ENCODE data around the gene TNFRSF12A.

The TNFRSF12A gene

DNA sequence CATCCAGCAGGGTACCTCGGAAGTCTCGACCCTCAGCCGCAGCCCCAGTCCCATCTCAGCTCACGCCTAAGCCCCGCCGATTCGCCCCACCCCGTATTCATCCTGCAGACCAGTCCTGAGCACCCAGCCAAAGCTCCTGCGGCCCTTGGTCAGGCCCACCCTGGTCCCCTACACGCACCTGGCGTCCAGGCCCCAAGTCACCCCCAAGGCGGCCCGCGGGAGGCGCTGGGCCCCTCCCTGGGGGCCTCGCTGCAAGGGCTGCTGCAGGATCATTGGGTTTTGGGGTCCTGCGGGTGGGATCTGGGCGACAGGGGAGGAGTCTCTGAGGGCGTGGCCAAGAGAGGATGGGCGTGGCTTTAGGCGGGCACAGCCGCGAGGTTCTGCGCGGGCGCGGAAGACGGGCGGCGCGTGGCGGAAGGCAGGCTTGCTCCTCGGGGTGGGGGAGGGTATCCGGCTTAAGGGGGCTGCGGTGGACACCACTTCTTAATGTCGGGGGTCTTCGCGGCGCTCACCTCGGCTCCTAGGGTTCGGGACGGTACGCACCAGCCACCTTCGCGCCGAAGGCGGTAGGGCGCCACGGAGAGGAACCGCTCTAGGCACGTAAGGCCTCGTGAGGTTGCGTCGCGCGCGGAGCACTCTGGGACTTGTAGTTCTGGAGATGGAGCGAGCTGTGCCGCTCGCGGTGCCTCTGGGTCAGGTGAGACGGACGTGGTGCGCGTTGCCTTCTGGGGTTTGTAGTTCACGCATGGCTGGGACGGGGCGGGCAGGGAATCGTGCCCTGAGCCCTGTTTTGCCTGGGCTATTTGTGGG, 3.7 kb downstream of the TNFRSF12A start, which contains the start of the genes HCFC1R1 and THOC6:
Gene HCFC1R1, minus strand, starts transcription at position 274 of the 810 bp plus-strand sequence. Its CDS starts 1 bp downstream, at position 273.
Gene THOC6, plus strand, starts transcription at position 367 of the 810 bp plus-strand sequence. Its CDS starts 292 bp downstream, at position 659.
- TF ChIP-seq CTCF (conservative IDR thresholded peaks at IDR 0.05; ENCODE audit: control insufficient read depth, insufficient read depth, low read depth, low read length), result no peak
- peak within 1 kb of the TSS; percentile 74 for H3K4me3 ChIP-seq (ENCODE audit: control insufficient read depth, low read depth, low read length)
- peak; percentile 98 for DNase-seq (ENCODE audit: low read depth)

GRCh38 chr16:3025032-3026002, 5.1 kb downstream of the TNFRSF12A start:
- no peak for TF ChIP-seq CTCF (conservative IDR thresholded peaks at IDR 0.05; ENCODE audit: control insufficient read depth, insufficient read depth, low read depth, low read length)
- DNase-seq (ENCODE audit: low read depth), result no peak
- no peak overlapping the region for H3K4me3 ChIP-seq (ENCODE audit: control insufficient read depth, low read depth, low read length)

DNA sequence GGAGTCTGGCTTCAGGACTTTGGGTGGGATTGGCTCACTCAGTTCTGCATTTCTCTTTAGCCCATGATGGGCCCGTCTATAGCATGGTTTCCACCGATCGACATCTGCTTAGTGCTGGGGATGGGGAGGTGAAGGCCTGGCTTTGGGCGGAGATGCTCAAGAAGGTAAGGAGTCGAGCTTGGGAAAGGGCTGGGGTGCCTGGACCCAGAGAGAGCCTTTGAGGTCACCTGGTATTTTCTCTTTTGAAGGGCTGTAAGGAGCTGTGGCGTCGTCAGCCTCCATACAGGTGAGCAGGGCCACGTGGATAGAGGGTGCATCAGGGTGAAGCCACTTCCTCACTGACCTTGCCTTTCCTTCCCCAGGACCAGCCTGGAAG, 5.8 kb downstream of the TNFRSF12A start:
- no peak for DNase-seq (ENCODE audit: low read depth)
- TF ChIP-seq CTCF (conservative IDR thresholded peaks at IDR 0.05; ENCODE audit: control insufficient read depth, insufficient read depth, low read depth, low read length), result no peak
- no peak overlapping the region for H3K4me3 ChIP-seq (ENCODE audit: control insufficient read depth, low read depth, low read length)

- TF ChIP-seq CTCF (conservative IDR thresholded peaks at IDR 0.05; ENCODE audit: control insufficient read depth, insufficient read depth, low read depth, low read length), result no peak
- DNase-seq (ENCODE audit: low read depth), result no peak
- H3K4me3 ChIP-seq (ENCODE audit: control insufficient read depth, low read depth, low read length), result no peak overlapping the region
These were observed 6.7 kb downstream of the TNFRSF12A start for GRCh38 chr16:3026609-3027488.

GRCh38 chr16:3027489-3027795, 7.3 kb downstream of the TNFRSF12A start:
- TF ChIP-seq CTCF (conservative IDR thresholded peaks at IDR 0.05; ENCODE audit: control insufficient read depth, insufficient read depth, low read depth, low read length), result no peak
- no peak overlapping the region for H3K4me3 ChIP-seq (ENCODE audit: control insufficient read depth, low read depth, low read length)
- DNase-seq (ENCODE audit: low read depth), result no peak

Data from fibroblast of mammary gland (primary cell).